Memory B cell (primary cell): Measurements from ENCODE around the gene CYP2J2.
A peak's percentile ranks its signal among the peaks of the same experiment; 100 is the strongest.
"Not testable (repeated sequence)": the region's sequence is repeated elsewhere in the genome, so short reads cannot be mapped to it uniquely, and the experiment has no call there.

Source experiments
- ATAC-seq: fragments of 150-1000 bp; cut with Tn5 transposase; 2 replicates; pipeline ENCODE4 v1.10.0; 2021; ENCODE audit warnings: low read depth, mild to moderate bottlenecking, moderate library complexity
- DNase-seq, 2 donors: peaks; one replicate each; pipeline ENCODE4 v3.0.0; 2022; ENCODE audit warnings: low spot score in 2 of 2
- H3K27ac Mint-ChIP-seq: one replicate; pipeline ENCODE4 v1.8.0; 2022; ENCODE audit warnings: mild to moderate bottlenecking, moderate library complexity, mixed read lengths
- H3K27me3 Mint-ChIP-seq: one replicate; pipeline ENCODE4 v1.8.0; 2022; ENCODE audit warnings: mixed read lengths
- H3K36me3 Mint-ChIP-seq: one replicate; pipeline ENCODE4 v1.8.0; 2022; ENCODE audit warnings: mild to moderate bottlenecking, mixed read lengths
- H3K4me1 Mint-ChIP-seq: one replicate; pipeline ENCODE4 v1.8.0; 2022; ENCODE audit warnings: mixed read lengths
- H3K4me3 Mint-ChIP-seq: one replicate; pipeline ENCODE4 v1.8.0; 2022; ENCODE audit warnings: mild to moderate bottlenecking, moderate library complexity, mixed read lengths
- H3K9me3 Mint-ChIP-seq: one replicate; pipeline ENCODE4 v1.8.0; 2022; ENCODE audit warnings: mixed read lengths

CYP2J2 gene

DNA sequence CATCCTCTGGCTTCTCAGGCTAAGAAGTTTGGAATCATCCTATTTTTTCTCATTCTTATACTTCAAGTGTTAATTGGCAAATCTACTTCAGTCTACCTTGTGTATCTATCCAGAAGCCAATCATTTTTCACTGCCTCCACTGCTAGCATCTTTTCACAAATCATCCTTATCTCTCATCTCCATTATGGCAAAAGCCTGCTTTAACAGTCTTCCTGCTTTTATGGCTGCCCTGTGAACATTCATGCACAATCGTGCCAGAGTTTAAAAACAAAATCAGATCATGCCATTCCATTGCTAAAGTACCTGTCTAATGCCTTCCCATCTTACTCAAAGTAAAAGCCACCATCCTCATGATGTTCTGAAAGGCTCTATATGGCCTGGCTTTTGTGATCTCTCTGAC lies 19.2 kb upstream of the CYP2J2 start:
- DNase-seq (no peak), ATAC-seq (no peak)
- H3K4me1 Mint-ChIP-seq, result no peaks in the 10 kb centered on the region
- peaks cover 9% of the 10 kb centered on the region for H3K27me3 Mint-ChIP-seq
- H3K27ac Mint-ChIP-seq, result no peak overlapping the region
- no peaks in the 10 kb centered on the region for H3K9me3 Mint-ChIP-seq
- no peaks in the 10 kb centered on the region for H3K36me3 Mint-ChIP-seq
- H3K4me3 Mint-ChIP-seq, result no peak overlapping the region

DNA sequence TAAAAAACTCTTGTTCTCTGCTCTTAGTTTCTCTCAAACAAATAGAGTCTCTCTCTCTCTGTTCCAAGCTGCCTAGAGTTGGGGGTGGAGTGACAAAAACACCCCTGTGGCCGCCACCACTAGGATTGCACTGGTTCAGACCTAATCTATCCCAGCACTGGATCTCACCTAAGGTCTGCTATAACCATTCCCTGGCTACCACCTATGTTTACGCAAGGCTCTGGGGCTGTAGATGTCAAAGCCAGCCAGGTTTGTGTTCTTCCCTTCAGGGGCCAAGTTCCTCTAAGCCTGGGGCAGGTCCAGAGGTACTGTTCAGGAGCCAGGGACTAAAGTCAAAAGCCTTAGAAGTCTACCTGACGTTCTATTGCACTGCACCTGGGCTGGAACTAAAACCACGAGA lies 12.8 kb upstream of the CYP2J2 start:
- H3K4me3 Mint-ChIP-seq, result no peak overlapping the region

DNA sequence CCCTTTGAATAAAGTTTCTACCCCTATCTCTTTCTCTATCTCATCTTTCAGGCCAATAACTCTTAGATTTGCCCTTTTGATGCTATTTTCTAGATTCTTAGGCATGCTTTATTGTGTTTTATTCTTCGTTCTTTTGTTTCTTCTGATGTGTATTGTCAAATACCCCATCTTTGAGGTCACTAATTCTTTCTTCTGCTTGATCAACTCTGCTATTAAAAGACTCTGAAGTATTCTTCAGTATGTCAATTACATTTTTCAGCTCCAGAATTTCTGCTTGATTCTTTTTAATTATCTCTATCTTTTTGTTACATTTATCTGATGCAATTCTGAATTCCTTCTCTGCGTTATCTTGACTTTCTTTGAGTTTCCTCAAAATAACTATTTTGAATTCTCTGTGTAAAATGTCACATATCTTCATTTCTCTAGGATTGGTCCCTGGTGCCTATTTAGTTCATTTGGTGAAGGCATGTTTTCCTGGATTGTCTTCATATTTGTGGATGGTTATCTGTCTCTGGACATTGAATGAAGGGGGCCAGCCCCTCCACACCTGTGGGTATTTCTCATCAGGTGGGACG lies 11.2 kb upstream of the CYP2J2 start:
- peaks cover 2% of the 10 kb centered on the region for H3K36me3 Mint-ChIP-seq
- H3K4me1 Mint-ChIP-seq, result no peaks in the 10 kb centered on the region
- ATAC-seq (no peak), DNase-seq (no peak)
- peaks cover 19% of the 10 kb centered on the region for H3K27me3 Mint-ChIP-seq
- H3K4me3 Mint-ChIP-seq, result no peak overlapping the region
- no peak overlapping the region for H3K27ac Mint-ChIP-seq
- peaks cover 9% of the 10 kb centered on the region for H3K9me3 Mint-ChIP-seq

More for the DNA sequence above, 12.8 kb upstream of the CYP2J2 start:
- H3K27me3 Mint-ChIP-seq, result peaks cover 13% of the 10 kb centered on the region
- H3K27ac Mint-ChIP-seq, result no peak overlapping the region
- H3K4me1 Mint-ChIP-seq, result no peaks in the 10 kb centered on the region
- ATAC-seq (no peak), DNase-seq (no peak)
- H3K36me3 Mint-ChIP-seq, result peaks cover 2% of the 10 kb centered on the region
- peaks cover 9% of the 10 kb centered on the region for H3K9me3 Mint-ChIP-seq

DNA sequence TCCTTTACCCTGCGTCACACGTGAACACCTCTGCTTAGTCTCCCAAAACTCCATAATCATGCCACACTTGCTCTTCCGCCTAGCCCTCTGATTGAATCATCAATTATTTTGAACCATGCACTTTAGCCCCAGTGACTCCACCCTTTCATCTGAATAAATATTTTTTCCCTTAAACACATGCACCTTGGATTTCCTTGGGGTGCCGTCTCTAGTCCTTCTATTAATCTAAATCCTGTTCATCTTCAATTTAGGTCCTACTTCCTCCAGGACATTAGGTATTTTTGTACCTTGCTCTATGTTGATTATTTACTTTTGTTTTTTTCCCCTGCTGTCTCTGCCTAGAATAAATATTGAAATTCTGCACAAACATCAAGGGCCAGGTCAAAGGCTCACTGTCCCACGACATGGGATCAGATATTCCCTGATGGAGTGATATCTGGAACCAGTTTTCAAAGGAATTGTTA lies 9.8 kb upstream of the CYP2J2 start:
- Mint-ChIP-seq H3K4me3 (no peak overlapping the region), H3K36me3 (peaks cover 2% of the 10 kb centered on the region), H3K27ac (no peak overlapping the region), H3K27me3 (peaks cover 14% of the 10 kb centered on the region), H3K9me3 (peaks cover 9% of the 10 kb centered on the region), H3K4me1 (no peaks in the 10 kb centered on the region)
- DNase-seq (no peak), ATAC-seq (no peak)

DNA sequence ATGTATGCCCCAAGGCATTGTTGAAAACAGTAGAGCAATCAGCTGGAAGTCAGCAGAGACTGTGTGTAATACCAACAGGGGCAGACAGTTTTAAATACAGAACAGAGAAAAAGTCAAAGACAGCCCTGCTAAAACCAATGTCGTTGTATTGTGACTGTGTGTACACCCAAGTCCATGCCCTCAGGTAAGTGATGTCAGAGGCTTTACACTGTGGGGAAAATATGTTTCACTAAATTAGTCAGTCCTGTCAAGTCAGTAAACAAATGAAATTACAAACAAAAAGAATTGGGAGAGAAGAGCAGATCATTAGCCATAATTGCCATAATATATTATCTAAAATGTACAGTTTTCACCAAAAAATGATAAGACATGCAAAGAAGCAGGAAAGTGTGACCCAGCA lies 2.4 kb upstream of the CYP2J2 start:
- peaks cover 7% of the 10 kb centered on the region for H3K27me3 Mint-ChIP-seq
- no peak for ATAC-seq
- H3K9me3 Mint-ChIP-seq, result no peaks in the 10 kb centered on the region
- peaks cover 10% of the 10 kb centered on the region for H3K4me1 Mint-ChIP-seq
- no peaks in the 10 kb centered on the region for H3K36me3 Mint-ChIP-seq
- no peak overlapping the region for H3K27ac Mint-ChIP-seq
- DNase-seq, result no peak
- H3K4me3 Mint-ChIP-seq, result no peak overlapping the region

DNA sequence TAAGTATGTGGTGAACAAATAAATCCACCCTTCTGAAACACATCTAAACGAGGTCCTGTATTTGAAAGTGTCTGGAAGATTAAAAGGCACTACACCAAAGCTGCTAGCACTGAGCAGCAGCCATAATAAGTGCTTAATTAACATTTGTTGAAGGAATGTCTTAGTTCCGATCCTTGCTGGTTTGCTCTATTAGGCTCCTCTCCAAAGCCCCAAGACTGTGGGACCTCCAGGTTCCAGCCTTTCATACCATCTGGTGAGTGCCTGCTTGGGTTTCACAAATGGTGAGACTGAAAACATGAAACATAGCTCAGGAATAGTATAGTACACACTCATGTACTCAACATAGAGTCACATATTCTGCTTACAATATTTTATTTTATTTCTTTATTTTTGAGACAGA lies 640 bp upstream of the CYP2J2 start:
- peaks cover 3% of the 10 kb centered on the region for H3K27me3 Mint-ChIP-seq
- peaks cover 4% of the 10 kb centered on the region for H3K9me3 Mint-ChIP-seq
- H3K4me1 Mint-ChIP-seq, result peaks cover 10% of the 10 kb centered on the region
- H3K27ac Mint-ChIP-seq, result no peak overlapping the region
- ATAC-seq, result no peak
- H3K36me3 Mint-ChIP-seq, result no peaks in the 10 kb centered on the region
- peak overlapping the region; percentile 91 for H3K4me3 Mint-ChIP-seq
- DNase-seq, result no peak

DNA sequence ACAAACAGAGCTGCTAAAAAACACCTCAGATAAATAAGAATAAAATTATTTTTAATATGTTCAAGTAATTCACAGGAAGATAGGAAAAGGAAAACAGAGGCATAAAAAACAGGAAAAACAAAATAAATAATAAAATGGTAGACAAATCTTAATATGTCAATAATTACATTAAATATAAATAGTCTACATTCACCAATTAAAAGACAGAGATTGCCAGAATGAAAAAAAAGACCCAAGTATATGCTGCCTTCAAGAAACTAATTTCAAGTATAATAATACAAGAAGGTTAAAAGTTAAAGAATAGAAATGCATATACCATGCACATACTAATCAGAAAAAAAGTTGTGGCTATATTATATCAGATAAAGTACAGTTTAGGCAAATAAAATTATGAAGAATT lies 1.9 kb downstream of the CYP2J2 start:
- ATAC-seq, result no peak
- no peak for DNase-seq
- Mint-ChIP-seq H3K27me3 (peaks cover 6% of the 10 kb centered on the region), H3K27ac (no peak overlapping the region), H3K36me3 (no peaks in the 10 kb centered on the region), H3K4me1 (peaks cover 10% of the 10 kb centered on the region), H3K9me3 (peaks cover 4% of the 10 kb centered on the region), H3K4me3 (no peak overlapping the region)

DNA sequence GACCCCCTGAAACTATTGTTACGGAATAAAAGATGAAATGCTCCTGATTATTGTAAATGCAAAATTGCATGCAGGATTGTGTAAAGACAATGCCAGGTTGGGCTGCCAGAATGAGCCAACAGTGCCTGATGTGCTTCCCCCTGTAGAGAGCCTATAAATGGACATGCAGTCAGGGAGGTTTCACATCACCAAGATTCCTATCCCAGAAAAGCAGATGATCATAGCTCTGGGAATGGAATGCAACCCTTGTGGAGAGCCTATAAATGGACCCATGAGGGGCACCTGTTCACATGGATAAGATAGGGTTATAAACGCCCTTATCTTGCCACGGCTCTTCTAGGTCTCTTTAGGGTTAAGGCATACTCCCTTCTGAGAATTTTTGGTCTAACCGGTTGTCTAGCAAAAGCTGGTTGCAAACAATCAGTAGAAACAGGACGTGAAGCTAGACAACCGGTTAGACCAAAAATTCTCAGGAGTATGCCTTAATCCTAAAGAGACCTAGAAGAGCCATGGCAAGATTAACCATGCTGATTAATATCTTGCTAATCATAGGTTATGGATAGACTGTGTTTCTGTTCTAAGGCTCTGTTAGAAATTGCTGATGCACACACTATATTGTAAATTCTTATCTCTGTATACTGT lies 5.2 kb downstream of the CYP2J2 start:
- H3K4me3 Mint-ChIP-seq, H3K9me3 Mint-ChIP-seq, H3K27ac Mint-ChIP-seq, H3K36me3 Mint-ChIP-seq, H3K27me3 Mint-ChIP-seq, DNase-seq, H3K4me1 Mint-ChIP-seq, ATAC-seq: not testable (repeated sequence)

DNA sequence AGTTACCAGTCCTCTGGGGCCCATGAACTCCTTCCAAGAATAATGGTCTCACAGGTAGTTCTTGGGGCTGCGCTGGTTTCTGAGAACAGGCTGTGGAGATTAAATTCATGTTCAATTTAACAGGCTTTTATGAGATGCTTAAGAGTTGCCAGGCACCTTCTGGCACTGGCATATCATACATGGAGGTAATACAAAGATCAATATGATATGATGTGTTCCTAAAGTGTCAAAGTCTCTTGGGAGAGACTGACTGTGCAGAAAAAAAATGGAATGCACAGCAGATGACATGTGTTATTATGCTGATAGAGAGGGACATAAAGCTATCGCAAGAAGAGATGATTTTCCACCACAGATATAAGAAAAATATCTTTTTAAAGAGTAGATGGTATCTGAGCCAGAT lies 6.8 kb downstream of the CYP2J2 start:
- DNase-seq (no peak), ATAC-seq (no peak)
- Mint-ChIP-seq H3K27ac (no peak overlapping the region), H3K9me3 (peaks cover 4% of the 10 kb centered on the region), H3K4me3 (no peak overlapping the region), H3K27me3 (peaks cover 5% of the 10 kb centered on the region), H3K4me1 (no peaks in the 10 kb centered on the region), H3K36me3 (peaks cover 4% of the 10 kb centered on the region)

DNA sequence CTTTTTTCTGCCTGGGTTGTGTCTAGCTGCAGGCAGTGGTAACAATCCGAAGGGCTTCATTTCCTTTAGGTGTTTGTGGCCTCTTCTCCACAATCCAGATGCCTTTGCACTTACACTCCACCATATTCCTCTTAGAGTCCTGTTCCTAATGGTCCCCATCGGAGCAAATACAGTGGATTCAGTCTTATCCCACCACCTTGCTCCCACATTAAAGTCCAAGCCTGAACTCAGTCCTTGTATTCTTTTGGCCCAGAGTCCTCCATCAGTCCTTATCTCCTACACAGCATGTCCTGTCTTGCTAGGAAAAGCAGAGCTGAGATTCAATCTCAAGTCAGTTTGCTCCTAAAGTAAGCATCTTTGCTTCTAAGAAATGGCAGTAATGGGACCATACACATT lies 8.8 kb downstream of the CYP2J2 start:
- Mint-ChIP-seq H3K27ac (no peak overlapping the region), H3K4me3 (no peak overlapping the region), H3K27me3 (peaks cover 5% of the 10 kb centered on the region), H3K4me1 (no peaks in the 10 kb centered on the region), H3K36me3 (peaks cover 4% of the 10 kb centered on the region), H3K9me3 (no peaks in the 10 kb centered on the region)
- DNase-seq (no peak), ATAC-seq (no peak)

DNA sequence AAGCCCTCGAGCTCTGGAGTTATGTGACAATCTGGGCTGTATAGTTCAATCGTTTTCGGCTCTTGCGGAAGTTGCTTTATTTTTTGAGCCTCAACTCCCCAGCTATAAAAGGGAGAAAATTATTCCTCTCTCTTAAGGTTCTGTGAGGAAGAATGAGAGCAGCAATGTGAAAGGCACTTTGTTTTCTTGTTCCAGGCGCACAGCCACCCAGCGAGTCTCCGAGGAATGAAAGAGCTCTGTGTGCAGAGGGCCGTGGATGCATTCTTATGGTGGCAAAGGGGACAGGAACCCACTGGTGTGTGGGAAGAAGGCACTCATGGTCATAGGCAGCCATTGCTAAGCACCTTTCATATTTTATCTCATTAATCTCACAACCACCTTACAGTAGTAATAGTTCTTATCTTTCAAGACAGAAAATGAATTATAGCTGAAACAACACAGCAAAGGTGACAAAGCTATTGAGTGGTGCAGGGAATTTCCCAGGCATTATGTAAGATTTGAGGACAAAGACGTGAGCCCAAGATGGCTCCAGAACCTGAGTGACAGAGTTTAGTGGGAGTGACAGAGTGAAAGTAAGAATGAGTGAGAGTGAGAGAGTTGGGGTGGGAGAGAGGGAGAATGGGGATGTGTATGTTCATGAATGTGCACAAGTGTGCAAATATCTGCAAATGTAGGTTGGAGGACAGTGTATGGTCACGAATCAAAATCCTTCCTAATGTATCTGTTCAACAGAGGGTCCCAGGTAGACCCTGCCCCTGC lies 9.4 kb downstream of the CYP2J2 start:
- no peaks in the 10 kb centered on the region for H3K4me1 Mint-ChIP-seq
- H3K27ac Mint-ChIP-seq, result no peak overlapping the region
- DNase-seq (no peak), ATAC-seq (no peak)
- no peak overlapping the region for H3K4me3 Mint-ChIP-seq
- H3K36me3 Mint-ChIP-seq, result peaks cover 4% of the 10 kb centered on the region
- no peaks in the 10 kb centered on the region for H3K9me3 Mint-ChIP-seq
- H3K27me3 Mint-ChIP-seq, result peaks cover 5% of the 10 kb centered on the region

DNA sequence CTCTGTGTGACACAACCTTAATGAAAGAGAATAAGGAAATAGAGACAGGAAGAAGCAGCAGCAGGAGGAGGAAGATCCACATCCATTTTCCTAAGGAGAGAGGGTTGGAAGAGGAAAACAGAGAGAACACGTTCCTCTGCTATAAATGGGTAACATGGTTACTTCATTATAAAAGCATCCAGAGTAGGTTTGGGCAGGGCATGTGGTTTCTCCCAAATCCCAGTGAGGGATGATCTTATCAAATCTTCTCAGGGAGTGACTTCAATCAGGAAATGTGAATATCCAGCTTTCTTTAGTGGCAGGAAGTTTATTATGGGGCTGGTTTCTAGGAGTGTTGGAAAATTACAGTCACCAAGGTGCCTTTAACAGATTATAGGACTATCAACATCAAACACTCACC lies 11.1 kb downstream of the CYP2J2 start:
- Mint-ChIP-seq H3K27ac (no peak overlapping the region), H3K36me3 (peaks cover 8% of the 10 kb centered on the region), H3K4me1 (no peaks in the 10 kb centered on the region), H3K27me3 (peaks cover 3% of the 10 kb centered on the region), H3K4me3 (no peak overlapping the region), H3K9me3 (no peaks in the 10 kb centered on the region)
- no peak for DNase-seq
- no peak for ATAC-seq

DNA sequence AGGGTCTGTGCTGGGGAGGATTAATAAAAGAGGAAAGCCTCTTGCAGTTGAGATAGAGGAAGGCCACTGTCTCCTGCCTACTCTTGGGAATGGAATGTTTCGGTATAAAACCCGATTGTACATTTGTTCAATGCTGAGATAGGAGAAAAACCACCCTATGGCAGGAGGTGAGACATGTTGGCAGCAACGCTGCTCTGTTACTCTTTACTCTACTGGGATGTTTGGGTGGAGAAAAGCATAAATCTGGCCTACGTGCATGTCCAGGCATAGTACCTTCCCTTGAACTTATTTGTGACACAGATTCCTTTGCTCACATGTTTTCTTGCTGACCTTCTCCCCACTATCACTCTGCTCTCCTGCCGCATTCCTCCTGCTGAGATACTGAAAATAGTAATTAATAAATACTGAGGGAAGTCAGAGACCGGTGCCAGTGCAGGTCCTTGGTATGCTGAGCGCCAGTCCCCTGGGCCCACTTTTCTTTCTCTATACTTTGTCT lies 11.7 kb downstream of the CYP2J2 start:
- ATAC-seq, H3K4me1 Mint-ChIP-seq, DNase-seq, H3K4me3 Mint-ChIP-seq, H3K27me3 Mint-ChIP-seq, H3K9me3 Mint-ChIP-seq, H3K27ac Mint-ChIP-seq, H3K36me3 Mint-ChIP-seq: not testable (repeated sequence)

DNA sequence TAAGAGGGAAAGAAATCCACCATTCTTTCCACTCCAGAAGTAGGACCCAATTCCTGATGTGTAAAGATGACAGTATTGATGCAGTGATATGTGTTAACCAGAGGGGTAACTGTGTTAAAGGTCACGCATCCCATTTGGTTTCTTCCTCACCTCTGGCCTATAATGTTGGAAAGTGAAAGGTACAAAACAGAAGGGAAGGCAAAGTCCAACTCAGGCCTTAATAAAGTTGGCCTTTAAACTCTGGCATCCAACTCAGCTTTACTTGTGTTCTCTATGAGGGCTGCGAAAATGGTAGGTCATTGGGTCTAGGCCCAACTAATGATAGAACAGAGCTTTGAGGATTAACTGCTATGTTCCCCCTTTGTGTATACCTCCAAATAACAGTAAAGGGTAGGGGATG lies 17.9 kb downstream of the CYP2J2 start:
- no peak for ATAC-seq
- Mint-ChIP-seq H3K27me3 (no peaks in the 10 kb centered on the region), H3K27ac (no peak overlapping the region), H3K4me3 (no peak overlapping the region), H3K36me3 (peaks cover 9% of the 10 kb centered on the region), H3K4me1 (no peaks in the 10 kb centered on the region), H3K9me3 (no peaks in the 10 kb centered on the region)
- no peak for DNase-seq
